G401.6 (cell line): Measurements from ENCODE around the gene SCN5A.

Experiments
- FAIRE-seq: peaks from 2 replicates; lab custom pipeline; 2012; peaks lifted over from hg19 to GRCh38; lab: Jason Lieb, UNC

SCN5A gene

GRCh38 chr3:38534604-38535003 is 114.9 kb downstream of the SCN5A start:
- no peak for FAIRE-seq

- no peak for FAIRE-seq
These were observed 115.3 kb downstream of the SCN5A start for GRCh38 chr3:38534180-38534579.

- FAIRE-seq: no peak
These were observed 116.1 kb downstream of the SCN5A start for GRCh38 chr3:38533285-38533976.

- FAIRE-seq: no peak
These were observed 117.0 kb downstream of the SCN5A start for GRCh38 chr3:38532529-38532928.

- FAIRE-seq: no peak
These were observed 121.0 kb downstream of the SCN5A start for GRCh38 chr3:38528457-38528856.

GRCh38 chr3:38526792-38527191 is 122.7 kb downstream of the SCN5A start:
- FAIRE-seq: no peak

GRCh38 chr3:38524141-38524739 is 125.2 kb downstream of the SCN5A start:
- FAIRE-seq: no peak

GRCh38 chr3:38522002-38522401 is 127.5 kb downstream of the SCN5A start:
- no peak for FAIRE-seq

GRCh38 chr3:38521391-38521987 is 128.0 kb downstream of the SCN5A start:
- peak; percentile 95 for FAIRE-seq

- FAIRE-seq: no peak
These were observed 129.8 kb downstream of the SCN5A start for GRCh38 chr3:38519651-38520050.

GRCh38 chr3:38519000-38519399 is 130.5 kb downstream of the SCN5A start:
- no peak for FAIRE-seq

- FAIRE-seq: no peak
These were observed 132.8 kb downstream of the SCN5A start for GRCh38 chr3:38516669-38517068.

GRCh38 chr3:38515367-38515766 is 134.1 kb downstream of the SCN5A start:
- FAIRE-seq: no peak

- FAIRE-seq: no peak
These were observed 137.9 kb downstream of the SCN5A start for GRCh38 chr3:38511546-38511945.

GRCh38 chr3:38510631-38511030 is 138.9 kb downstream of the SCN5A start:
- FAIRE-seq: peak; percentile 11

GRCh38 chr3:38509732-38510131 is 139.8 kb downstream of the SCN5A start:
- FAIRE-seq: no peak

- FAIRE-seq: no peak
These were observed 142.4 kb downstream of the SCN5A start for GRCh38 chr3:38507120-38507519.

- FAIRE-seq: no peak
These were observed 148.6 kb downstream of the SCN5A start for GRCh38 chr3:38500688-38501417.
